Testis (tissue), 2 donors: ENCODE data around the gene SMARCA1.

Source experiments
- POLR2A ChIP-seq: fragments of 450-650 bp; IDR thresholded peaks from one replicate; pipeline ENCODE4 v1.6.1; 2017; ENCODE audit warnings: antibody characterized with exemption, mild to moderate bottlenecking, moderate library complexity
- TF ChIP-seq, protein P1 (sequence below), 3 experiments: fragments of 450-650 bp in 2 of 3; fragments of 200-600 bp in 1 of 3; sonication (generic) in 1 of 3; IDR thresholded peaks; one replicate each; pipeline ENCODE4 v1.5.1; 2016 to 2019; ENCODE audit warnings: antibody characterized with exemption in 3 of 3, mild to moderate bottlenecking in 2 of 3, moderate library complexity in 1 of 3

DNA sequence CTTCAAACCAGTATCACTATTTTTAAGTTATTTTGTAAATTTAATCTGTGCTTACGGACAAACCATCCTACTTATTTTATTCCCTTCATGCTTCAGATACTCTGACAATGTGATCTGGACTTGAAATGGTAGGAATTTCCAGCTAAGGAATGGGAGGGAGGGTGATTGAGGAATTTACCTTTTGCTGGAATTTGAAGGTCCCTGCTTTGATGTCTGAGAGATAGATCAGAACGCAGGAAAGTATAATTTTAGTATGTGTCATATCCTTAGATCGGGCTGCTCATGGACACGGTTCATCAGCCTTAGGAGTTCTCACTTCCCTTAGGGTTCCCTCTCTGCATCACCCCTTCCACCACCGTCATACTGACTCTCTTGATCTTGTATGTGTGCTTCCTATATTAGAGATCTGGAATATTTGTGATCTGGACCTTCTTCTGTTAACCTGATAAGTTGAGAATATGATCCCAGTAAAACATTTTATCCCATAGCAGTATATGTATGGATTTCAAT is 33.6 kb upstream of the SMARCA1 start:
- TF ChIP-seq, protein P1, sequence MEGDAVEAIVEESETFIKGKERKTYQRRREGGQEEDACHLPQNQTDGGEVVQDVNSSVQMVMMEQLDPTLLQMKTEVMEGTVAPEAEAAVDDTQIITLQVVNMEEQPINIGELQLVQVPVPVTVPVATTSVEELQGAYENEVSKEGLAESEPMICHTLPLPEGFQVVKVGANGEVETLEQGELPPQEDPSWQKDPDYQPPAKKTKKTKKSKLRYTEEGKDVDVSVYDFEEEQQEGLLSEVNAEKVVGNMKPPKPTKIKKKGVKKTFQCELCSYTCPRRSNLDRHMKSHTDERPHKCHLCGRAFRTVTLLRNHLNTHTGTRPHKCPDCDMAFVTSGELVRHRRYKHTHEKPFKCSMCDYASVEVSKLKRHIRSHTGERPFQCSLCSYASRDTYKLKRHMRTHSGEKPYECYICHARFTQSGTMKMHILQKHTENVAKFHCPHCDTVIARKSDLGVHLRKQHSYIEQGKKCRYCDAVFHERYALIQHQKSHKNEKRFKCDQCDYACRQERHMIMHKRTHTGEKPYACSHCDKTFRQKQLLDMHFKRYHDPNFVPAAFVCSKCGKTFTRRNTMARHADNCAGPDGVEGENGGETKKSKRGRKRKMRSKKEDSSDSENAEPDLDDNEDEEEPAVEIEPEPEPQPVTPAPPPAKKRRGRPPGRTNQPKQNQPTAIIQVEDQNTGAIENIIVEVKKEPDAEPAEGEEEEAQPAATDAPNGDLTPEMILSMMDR (IDR thresholded peaks at IDR 0.05): no peak
- TF ChIP-seq POLR2A: no peak
